Natural killer cell (primary cell): ENCODE results near the gene C16orf90. TPM values are rescaled to one million over a fixed set of nuclear protein-coding genes. Genes with fewer than 3 reads are reported as not detected.

ENCODE experiments used
- ATAC-seq, 3 donors: fragments of 150-1000 bp in 2 of 3; fragments of 200-7000 bp in 1 of 3; cut with Tn5 transposase; 1 replicate in 1 of 3; 2 replicates in 2 of 3; pipeline ENCODE4 v1.10.0; 2021; ENCODE audit warnings: mild to moderate bottlenecking in 2 of 3, moderate library complexity in 2 of 3
- DNase-seq, 2 donors: peaks; one replicate each; pipeline versions ENCODE4 v3.0.0 to v3.0.0-alpha.2; 2013 to 2021; ENCODE audit warnings: mixed read lengths in 1 of 2
- H3K27ac ChIP-seq: one replicate; pipeline ENCODE4 v1.5.1; 2013; ENCODE audit warnings: mild to moderate bottlenecking, low read length
- H3K27me3 ChIP-seq: one replicate; pipeline ENCODE4 v1.6.1; 2013; ENCODE audit warnings: low read length; ENCODE audit not compliant: control insufficient read depth, insufficient read depth
- H3K36me3 ChIP-seq: one replicate; pipeline ENCODE4 v1.6.1; 2013; ENCODE audit warnings: low read length; ENCODE audit not compliant: control insufficient read depth, insufficient read depth
- H3K4me1 ChIP-seq: one replicate; pipeline ENCODE4 v1.6.1; 2013; ENCODE audit warnings: low read length; ENCODE audit not compliant: control insufficient read depth, insufficient read depth
- H3K4me3 ChIP-seq: one replicate; pipeline ENCODE4 v1.5.1; 2013; ENCODE audit warnings: low read length
- H3K9me3 ChIP-seq: one replicate; pipeline ENCODE4 v1.6.1; 2013; ENCODE audit warnings: low read length; ENCODE audit not compliant: control insufficient read depth, insufficient read depth
- H3K27ac Mint-ChIP-seq, 2 donors: one replicate each; pipeline ENCODE4 v1.8.0; 2022; ENCODE audit warnings: mild to moderate bottlenecking in 2 of 2, mixed read lengths in 2 of 2, moderate library complexity in 1 of 2
- H3K27me3 Mint-ChIP-seq, 2 donors: one replicate each; pipeline ENCODE4 v1.8.0; 2022; ENCODE audit warnings: low read depth in 2 of 2, mixed read lengths in 2 of 2
- H3K36me3 Mint-ChIP-seq: one replicate; pipeline ENCODE4 v1.8.0; 2022; ENCODE audit warnings: mixed read lengths
- H3K4me1 Mint-ChIP-seq, 2 donors: one replicate each; pipeline ENCODE4 v1.8.0; 2022; ENCODE audit warnings: mixed read lengths in 2 of 2
- H3K4me3 Mint-ChIP-seq: one replicate; pipeline ENCODE4 v1.8.0; 2022; ENCODE audit warnings: mild to moderate bottlenecking, moderate library complexity, mixed read lengths
- H3K9me3 Mint-ChIP-seq, 2 donors: one replicate each; pipeline ENCODE4 v1.8.0; 2022; ENCODE audit warnings: mixed read lengths in 2 of 2
- CTCF ChIP-seq: fragments of 200-600 bp; IDR thresholded peaks from one replicate; pipeline ENCODE4 v1.8.0; 2022; ENCODE audit warnings: antibody characterized with exemption
- WGBS: methylation state at CpG from one replicate; pipeline ENCODE4 v1.1.7; 2013; ENCODE audit warnings: missing lambda C conversion rate; ENCODE audit not compliant: insufficient coverage; 5-methylcytosine and 5-hydroxymethylcytosine counted together
- intact Hi-C: fragments of 100-400 bp; cut with micrococcal nuclease; formaldehyde crosslinking; loops from one replicate; pipeline ENCODE4 v1.14.2; 2022
- total RNA-seq, 4 donors: library from RNA; stranded (reverse); fragments of 120-200 nt in 1 of 4; gene quantifications; one replicate each; pipeline versions ENCODE4 v1.2.3 to v1.2.4, GENCODE V29; 2013 to 2022

The C16orf90 gene
- total RNA-seq, 3 donors from 2014 or later (not counting 1 experiment from before 2014, with no cell fraction given): not detected

- no peaks in the 10 kb centered on the region for H3K27me3 Mint-ChIP-seq
- intact Hi-C loops: loop anchor here (10.0 kb wide), 1 partner anchor 275 kb away; the partner anchor contains the start of gene OR1F1
- Histone ChIP-seq H3K27me3 (no peaks in the 10 kb centered on the region), H3K36me3 (no peaks in the 10 kb centered on the region), H3K27ac (peak overlapping the region; percentile 64), H3K4me3 (no peak overlapping the region), H3K9me3 (no peaks in the 10 kb centered on the region), H3K4me1 (peaks cover 47% of the 10 kb centered on the region)
- H3K36me3 Mint-ChIP-seq: no peaks in the 10 kb centered on the region
- H3K9me3 Mint-ChIP-seq: no peaks in the 10 kb centered on the region
- no peak for TF ChIP-seq CTCF
- peak overlapping the region; percentile 91 for H3K27ac Mint-ChIP-seq
- DNase-seq (peak in 1 of 2 donors; percentile 56), ATAC-seq (no peak)
- H3K4me3 Mint-ChIP-seq: peak overlapping the region; percentile 92
- H3K4me1 Mint-ChIP-seq: peaks cover 51 to 53% of the 10 kb centered on the region in 2 donors
- WGBS: 62% methylated on average over 9 of the region's 9 CpGs
Measured at GRCh38 chr16:3459401-3460090, 35.7 kb downstream of the C16orf90 start.

- 11% methylated on average over 10 of the region's 10 CpGs for whole genome bisulfite sequencing
- DNase-seq (peak in 1 of 2 donors; percentile 54), ATAC-seq (no peak)
- Histone ChIP-seq H3K4me3 (peak overlapping the region; percentile 49), H3K36me3 (no peaks in the 10 kb centered on the region), H3K9me3 (no peaks in the 10 kb centered on the region), H3K27ac (peak overlapping the region; percentile 64), H3K4me1 (peaks cover 40% of the 10 kb centered on the region), H3K27me3 (no peaks in the 10 kb centered on the region)
- intact Hi-C loops: loop anchor here (1.0 kb wide), 1 partner anchor 41 kb away; no protein-coding TSS in a partner anchor
- Mint-ChIP-seq H3K36me3 (no peaks in the 10 kb centered on the region), H3K4me1 (peaks cover 44 to 47% of the 10 kb centered on the region in 2 donors), H3K4me3 (peak overlapping the region; percentile 92), H3K27ac (peak overlapping the region; percentile 91), H3K9me3 (no peaks in the 10 kb centered on the region), H3K27me3 (no peaks in the 10 kb centered on the region)
- no peak for TF ChIP-seq CTCF
Measured at GRCh38 chr16:3458852-3459361, 36.4 kb downstream of the C16orf90 start.

GRCh38 chr16:3458278-3458851 is 36.9 kb downstream of the C16orf90 start:
- Mint-ChIP-seq H3K9me3 (no peaks in the 10 kb centered on the region), H3K4me3 (peak overlapping the region; percentile 92), H3K4me1 (peaks cover 44 to 47% of the 10 kb centered on the region in 2 donors), H3K27me3 (no peaks in the 10 kb centered on the region), H3K36me3 (no peaks in the 10 kb centered on the region), H3K27ac (peak overlapping the region; percentile 91)
- Histone ChIP-seq H3K36me3 (no peaks in the 10 kb centered on the region), H3K4me1 (peaks cover 40% of the 10 kb centered on the region), H3K9me3 (no peaks in the 10 kb centered on the region), H3K27ac (peak overlapping the region; percentile 64), H3K4me3 (peak overlapping the region; percentile 49), H3K27me3 (no peaks in the 10 kb centered on the region)
- DNase-seq (peak in 1 of 2 donors; percentile 43), ATAC-seq (peak in 1 of 3 donors; percentile 6)
- no peak for TF ChIP-seq CTCF
- under 1% methylated on average over 45 of the region's 47 CpGs for WGBS
- intact Hi-C loops: loop anchor here (1.0 kb wide), 1 partner anchor 42 kb away; no protein-coding TSS in a partner anchor
